ENCODE measurements around the gene INF2.

DNA sequence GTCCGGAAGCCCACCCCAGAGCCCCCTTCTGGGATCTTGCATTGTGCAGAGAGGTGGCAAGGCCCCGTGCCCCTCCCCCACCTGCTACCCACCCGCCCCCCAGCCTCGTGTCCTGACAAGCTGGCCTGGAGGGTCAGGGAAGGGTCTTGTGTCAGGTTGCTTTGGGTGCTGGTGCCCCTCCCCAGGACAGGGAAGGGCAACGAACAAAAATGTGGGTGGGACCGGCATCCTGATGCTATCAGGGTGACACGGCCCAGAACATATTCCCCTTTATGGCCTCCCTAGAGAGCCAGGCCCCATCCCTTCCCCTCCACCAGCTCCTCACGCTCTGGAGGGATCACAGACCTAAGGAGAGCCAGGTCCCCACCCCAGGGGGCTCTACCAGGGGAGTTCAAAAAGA is 46.1 kb upstream of the INF2 start:
- TF ChIP-seq CTCF (conservative IDR thresholded peaks at IDR 0.05; ENCODE audit: low read depth in 2 of 2) (no peak), CREB1 (CRISPR knock-in tag; IDR thresholded peaks at IDR 0.05; ENCODE audit: low read depth) (no peak), POLR2AphosphoS5 (IDR thresholded peaks at IDR 0.05; ENCODE audit: low read depth) (no peak), EZH2 (IDR thresholded peaks at IDR 0.05; ENCODE audit: low read depth, unreplicated experiment) (no peak), ETS1 (IDR thresholded peaks at IDR 0.05) (no peak), EZH2phosphoT487 (IDR thresholded peaks at IDR 0.05; ENCODE audit: unreplicated experiment) (no peak), JUNB (IDR thresholded peaks at IDR 0.05; ENCODE audit: unreplicated experiment) (no peak), STAT1 (IDR thresholded peaks at IDR 0.05; ENCODE audit: unreplicated experiment) (no peak), ZNF114 (CRISPR knock-in tag; IDR thresholded peaks at IDR 0.05) (no peak), ZNF331 (CRISPR knock-in tag; IDR thresholded peaks at IDR 0.05; ENCODE audit: low read depth) (no peak), NANOG (IDR thresholded peaks at IDR 0.05; ENCODE audit: borderline replicate concordance) (no peak)
- TF ChIP-seq, protein P1, sequence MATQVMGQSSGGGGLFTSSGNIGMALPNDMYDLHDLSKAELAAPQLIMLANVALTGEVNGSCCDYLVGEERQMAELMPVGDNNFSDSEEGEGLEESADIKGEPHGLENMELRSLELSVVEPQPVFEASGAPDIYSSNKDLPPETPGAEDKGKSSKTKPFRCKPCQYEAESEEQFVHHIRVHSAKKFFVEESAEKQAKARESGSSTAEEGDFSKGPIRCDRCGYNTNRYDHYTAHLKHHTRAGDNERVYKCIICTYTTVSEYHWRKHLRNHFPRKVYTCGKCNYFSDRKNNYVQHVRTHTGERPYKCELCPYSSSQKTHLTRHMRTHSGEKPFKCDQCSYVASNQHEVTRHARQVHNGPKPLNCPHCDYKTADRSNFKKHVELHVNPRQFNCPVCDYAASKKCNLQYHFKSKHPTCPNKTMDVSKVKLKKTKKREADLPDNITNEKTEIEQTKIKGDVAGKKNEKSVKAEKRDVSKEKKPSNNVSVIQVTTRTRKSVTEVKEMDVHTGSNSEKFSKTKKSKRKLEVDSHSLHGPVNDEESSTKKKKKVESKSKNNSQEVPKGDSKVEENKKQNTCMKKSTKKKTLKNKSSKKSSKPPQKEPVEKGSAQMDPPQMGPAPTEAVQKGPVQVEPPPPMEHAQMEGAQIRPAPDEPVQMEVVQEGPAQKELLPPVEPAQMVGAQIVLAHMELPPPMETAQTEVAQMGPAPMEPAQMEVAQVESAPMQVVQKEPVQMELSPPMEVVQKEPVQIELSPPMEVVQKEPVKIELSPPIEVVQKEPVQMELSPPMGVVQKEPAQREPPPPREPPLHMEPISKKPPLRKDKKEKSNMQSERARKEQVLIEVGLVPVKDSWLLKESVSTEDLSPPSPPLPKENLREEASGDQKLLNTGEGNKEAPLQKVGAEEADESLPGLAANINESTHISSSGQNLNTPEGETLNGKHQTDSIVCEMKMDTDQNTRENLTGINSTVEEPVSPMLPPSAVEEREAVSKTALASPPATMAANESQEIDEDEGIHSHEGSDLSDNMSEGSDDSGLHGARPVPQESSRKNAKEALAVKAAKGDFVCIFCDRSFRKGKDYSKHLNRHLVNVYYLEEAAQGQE (IDR thresholded peaks at IDR 0.05; ENCODE audit: unreplicated experiment) = no peak
